VCaP (cell line): ENCODE results near the gene CYP4F2.
A peak's percentile ranks its signal among the peaks of the same experiment; 100 is the strongest.

Experiments
- H3K27ac ChIP-seq: fragments of 450-650 bp; 2 replicates; pipeline ENCODE4 v1.5.1; 2017
- CTCF ChIP-seq: fragments of 450-650 bp; conservative IDR thresholded peaks from 2 replicates; pipeline ENCODE4 v1.5.1; 2017; ENCODE audit warnings: mild to moderate bottlenecking, moderate library complexity

Gene CYP4F2

GRCh38 chr19:15897738-15898276 is at the start of gene CYP4F2:
Gene CYP4F2, minus strand, starts transcription at chr19:15898074. Its CDS starts 463 bp downstream, at chr19:15897611.
- H3K27ac ChIP-seq = no peak within 1 kb of the TSS
- no peak for TF ChIP-seq CTCF

GRCh38 chr19:15945301-15945700 is 47.4 kb upstream of the CYP4F2 start:
- no peak overlapping the region for H3K27ac ChIP-seq
- TF ChIP-seq CTCF = no peak

GRCh38 chr19:15944401-15944800 is 46.5 kb upstream of the CYP4F2 start:
- no peak for TF ChIP-seq CTCF
- H3K27ac ChIP-seq = no peak overlapping the region

- no peak overlapping the region for H3K27ac ChIP-seq
- TF ChIP-seq CTCF = no peak
These were observed 39.9 kb upstream of the CYP4F2 start for GRCh38 chr19:15937771-15938170.

GRCh38 chr19:15936950-15937349 is 39.1 kb upstream of the CYP4F2 start:
- no peak for TF ChIP-seq CTCF
- H3K27ac ChIP-seq = no peak overlapping the region

GRCh38 chr19:15936173-15936572 is 38.3 kb upstream of the CYP4F2 start:
- no peak for TF ChIP-seq CTCF
- H3K27ac ChIP-seq = no peak overlapping the region; the same call in 1 of the 2 replicates

GRCh38 chr19:15935167-15935702 is 37.4 kb upstream of the CYP4F2 start:
- peak overlapping the region; percentile 71 for H3K27ac ChIP-seq
- TF ChIP-seq CTCF = no peak
